Neural cell (in vitro differentiated cells): ENCODE measurements around the gene WNT16.

Experiments used
- EP300 ChIP-seq: fragments of 450-650 bp; conservative IDR thresholded peaks from 2 replicates; pipeline ENCODE4 v1.6.1; 2014; ENCODE audit warnings: antibody characterized with exemption, mild to moderate bottlenecking, moderate library complexity; ENCODE audit not compliant: poor library complexity, severe bottlenecking
- TF ChIP-seq, protein P1 (sequence below): fragments of 450-650 bp; IDR thresholded peaks from 2 replicates; pipeline ENCODE4 v1.5.1; 2014; ENCODE audit warnings: antibody characterized with exemption, mild to moderate bottlenecking, moderate library complexity; ENCODE audit not compliant: poor library complexity, severe bottlenecking

DNA sequence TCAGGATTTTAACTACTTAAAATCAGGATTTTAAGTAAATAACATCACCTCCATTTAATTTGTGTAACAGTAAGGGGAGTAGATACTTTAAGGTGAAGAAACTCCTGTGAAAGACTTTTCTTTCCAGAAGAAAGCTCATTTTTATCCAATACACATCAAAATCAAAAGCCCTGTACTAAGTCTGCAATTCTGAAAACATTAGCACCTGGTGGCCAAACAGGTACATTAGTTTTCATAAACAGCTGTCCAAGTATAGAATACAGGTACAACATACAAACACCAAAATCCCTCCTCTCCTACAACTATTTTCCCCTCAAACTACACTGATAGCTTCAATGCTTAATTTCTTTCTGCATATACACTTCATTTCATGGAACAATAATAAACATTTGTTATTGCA is 44.4 kb downstream of the WNT16 start:
- no peak for TF ChIP-seq EP300
- TF ChIP-seq, protein P1, sequence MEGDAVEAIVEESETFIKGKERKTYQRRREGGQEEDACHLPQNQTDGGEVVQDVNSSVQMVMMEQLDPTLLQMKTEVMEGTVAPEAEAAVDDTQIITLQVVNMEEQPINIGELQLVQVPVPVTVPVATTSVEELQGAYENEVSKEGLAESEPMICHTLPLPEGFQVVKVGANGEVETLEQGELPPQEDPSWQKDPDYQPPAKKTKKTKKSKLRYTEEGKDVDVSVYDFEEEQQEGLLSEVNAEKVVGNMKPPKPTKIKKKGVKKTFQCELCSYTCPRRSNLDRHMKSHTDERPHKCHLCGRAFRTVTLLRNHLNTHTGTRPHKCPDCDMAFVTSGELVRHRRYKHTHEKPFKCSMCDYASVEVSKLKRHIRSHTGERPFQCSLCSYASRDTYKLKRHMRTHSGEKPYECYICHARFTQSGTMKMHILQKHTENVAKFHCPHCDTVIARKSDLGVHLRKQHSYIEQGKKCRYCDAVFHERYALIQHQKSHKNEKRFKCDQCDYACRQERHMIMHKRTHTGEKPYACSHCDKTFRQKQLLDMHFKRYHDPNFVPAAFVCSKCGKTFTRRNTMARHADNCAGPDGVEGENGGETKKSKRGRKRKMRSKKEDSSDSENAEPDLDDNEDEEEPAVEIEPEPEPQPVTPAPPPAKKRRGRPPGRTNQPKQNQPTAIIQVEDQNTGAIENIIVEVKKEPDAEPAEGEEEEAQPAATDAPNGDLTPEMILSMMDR: no peak
